ENCODE measurements around the gene BRIP1.
"Not testable (repeated sequence)": the region's sequence is repeated elsewhere in the genome, so short reads cannot be mapped to it uniquely, and the experiment has no call there.

Gene BRIP1

GRCh38 chr17:61672140-61672539 lies 191.2 kb downstream of the BRIP1 start:
- H3K4me3 ChIP-seq (ENCODE audit: low read length) = no peak overlapping the region
- TF ChIP-seq CTCF (conservative IDR thresholded peaks at IDR 0.05; ENCODE audit: low read length) = no peak
- DNase-seq (ENCODE audit: low read depth) = no peak

DNA sequence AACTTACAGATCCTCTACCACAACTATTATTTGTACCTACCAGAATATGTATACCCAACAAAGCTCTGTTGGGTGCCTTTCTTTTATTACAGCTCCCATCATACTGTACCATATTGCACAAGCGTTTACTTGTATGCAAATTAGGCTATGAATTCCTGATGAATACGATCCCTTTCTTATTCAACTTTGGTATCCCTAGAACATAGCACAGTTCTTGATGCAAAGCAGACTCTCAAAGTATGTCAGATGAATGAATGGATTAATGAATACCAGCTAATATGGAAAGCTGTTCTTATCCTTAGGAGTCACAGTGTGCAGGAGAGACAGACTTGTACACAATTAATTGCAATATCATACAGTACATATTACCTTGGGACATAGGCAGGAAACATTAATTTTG lies 192.6 kb downstream of the BRIP1 start:
- no peak for TF ChIP-seq CTCF (conservative IDR thresholded peaks at IDR 0.05; ENCODE audit: low read length)
- H3K4me3 ChIP-seq (ENCODE audit: low read length) = no peak overlapping the region
- DNase-seq (ENCODE audit: low read depth) = no peak

DNA sequence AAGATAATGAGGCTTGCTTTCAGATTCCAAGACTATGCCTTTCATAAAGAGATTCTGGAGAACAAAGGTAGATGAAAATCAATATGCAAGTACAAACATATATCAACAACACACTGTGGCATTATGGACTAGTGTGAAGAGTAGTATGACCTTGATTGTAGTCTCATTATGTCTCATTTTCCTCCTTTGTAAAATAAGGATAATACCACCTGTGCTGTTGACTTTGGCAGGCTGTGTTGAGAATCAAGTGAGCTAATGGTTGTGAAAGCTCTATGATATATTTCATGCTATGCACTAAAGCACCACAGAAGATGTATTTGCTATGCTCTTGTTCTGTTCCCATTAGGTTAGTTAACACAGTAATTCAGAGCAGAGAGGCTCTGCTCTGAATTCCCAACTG lies 193.8 kb downstream of the BRIP1 start:
- TF ChIP-seq CTCF (conservative IDR thresholded peaks at IDR 0.05; ENCODE audit: low read length) = no peak
- no peak for DNase-seq (ENCODE audit: low read depth)
- H3K4me3 ChIP-seq (ENCODE audit: low read length) = no peak overlapping the region

DNA sequence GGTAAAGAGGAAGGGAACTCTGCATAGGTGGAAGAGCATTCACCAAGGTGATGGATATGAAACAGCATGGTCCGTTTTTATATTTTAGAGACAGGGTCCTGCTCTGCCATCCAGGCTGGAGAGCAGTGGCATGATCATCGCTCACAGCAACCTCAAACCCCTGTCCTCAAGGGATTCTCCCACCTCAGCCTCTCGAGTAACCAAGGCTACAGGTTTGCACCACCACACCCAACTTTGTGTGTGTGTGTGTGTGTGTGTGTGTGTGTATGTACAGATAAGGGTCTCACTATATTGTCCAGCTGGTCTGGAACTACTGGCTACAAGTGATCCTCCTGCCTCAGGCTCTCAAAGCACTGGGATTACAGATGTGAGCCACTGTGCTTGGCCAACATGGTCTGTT lies 194.8 kb downstream of the BRIP1 start:
- DNase-seq (ENCODE audit: low read depth) = no peak
- H3K4me3 ChIP-seq (ENCODE audit: low read length) = no peak overlapping the region
- TF ChIP-seq CTCF (conservative IDR thresholded peaks at IDR 0.05; ENCODE audit: low read length) = no peak

GRCh38 chr17:61666406-61667088 lies 196.8 kb downstream of the BRIP1 start:
- not testable (repeated sequence) for H3K4me3 ChIP-seq (ENCODE audit: low read length); DNase-seq (ENCODE audit: low read depth)

- DNase-seq (ENCODE audit: low read depth) = no peak
- TF ChIP-seq CTCF (conservative IDR thresholded peaks at IDR 0.05; ENCODE audit: low read length) = no peak
- no peak overlapping the region for H3K4me3 ChIP-seq (ENCODE audit: low read length)
Measured at GRCh38 chr17:61663310-61663709, 200.0 kb downstream of the BRIP1 start.

GRCh38 chr17:61662741-61663140 lies 200.6 kb downstream of the BRIP1 start:
- no peak for TF ChIP-seq CTCF (conservative IDR thresholded peaks at IDR 0.05; ENCODE audit: low read length)
- H3K4me3 ChIP-seq (ENCODE audit: low read length) = no peak overlapping the region
- DNase-seq (ENCODE audit: low read depth) = peak; percentile 68

DNA sequence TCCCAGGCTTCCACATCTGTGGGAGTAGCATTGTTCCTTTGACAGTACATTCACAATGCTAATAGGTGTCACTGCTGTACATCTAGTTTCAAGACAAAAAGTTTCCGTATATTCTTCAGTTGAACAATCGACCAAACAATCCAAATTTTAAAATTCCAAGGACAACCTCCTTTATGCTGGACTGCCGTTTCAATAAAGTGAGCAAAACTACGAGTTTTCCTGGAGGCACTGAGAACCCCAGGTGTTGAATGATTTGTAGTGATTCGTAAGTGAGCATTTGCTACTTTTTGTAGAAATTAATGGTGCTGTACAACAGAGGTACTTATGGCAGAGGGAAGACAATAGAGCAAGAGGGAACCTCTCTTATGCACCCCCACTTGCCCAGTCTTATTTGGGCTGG lies 201.1 kb downstream of the BRIP1 start:
- no peak for TF ChIP-seq CTCF (conservative IDR thresholded peaks at IDR 0.05; ENCODE audit: low read length)
- no peak overlapping the region for H3K4me3 ChIP-seq (ENCODE audit: low read length)
- DNase-seq (ENCODE audit: low read depth) = no peak
